Activated naive CD4-positive, alpha-beta T cell treated with anti-CD3 and anti-CD28 coated beads, Interleukin-2, amount 50 U/mL, for 16 hours (primary cell): Measurements from ENCODE around the gene HSPB1.
"Not testable (repeated sequence)": the region's sequence is repeated elsewhere in the genome, so short reads cannot be mapped to it uniquely, and the experiment has no call there.

ENCODE experiments used
- DNase-seq: peaks from one replicate; pipeline ENCODE4 v3.0.0-alpha.2; 2020

Gene HSPB1

DNA sequence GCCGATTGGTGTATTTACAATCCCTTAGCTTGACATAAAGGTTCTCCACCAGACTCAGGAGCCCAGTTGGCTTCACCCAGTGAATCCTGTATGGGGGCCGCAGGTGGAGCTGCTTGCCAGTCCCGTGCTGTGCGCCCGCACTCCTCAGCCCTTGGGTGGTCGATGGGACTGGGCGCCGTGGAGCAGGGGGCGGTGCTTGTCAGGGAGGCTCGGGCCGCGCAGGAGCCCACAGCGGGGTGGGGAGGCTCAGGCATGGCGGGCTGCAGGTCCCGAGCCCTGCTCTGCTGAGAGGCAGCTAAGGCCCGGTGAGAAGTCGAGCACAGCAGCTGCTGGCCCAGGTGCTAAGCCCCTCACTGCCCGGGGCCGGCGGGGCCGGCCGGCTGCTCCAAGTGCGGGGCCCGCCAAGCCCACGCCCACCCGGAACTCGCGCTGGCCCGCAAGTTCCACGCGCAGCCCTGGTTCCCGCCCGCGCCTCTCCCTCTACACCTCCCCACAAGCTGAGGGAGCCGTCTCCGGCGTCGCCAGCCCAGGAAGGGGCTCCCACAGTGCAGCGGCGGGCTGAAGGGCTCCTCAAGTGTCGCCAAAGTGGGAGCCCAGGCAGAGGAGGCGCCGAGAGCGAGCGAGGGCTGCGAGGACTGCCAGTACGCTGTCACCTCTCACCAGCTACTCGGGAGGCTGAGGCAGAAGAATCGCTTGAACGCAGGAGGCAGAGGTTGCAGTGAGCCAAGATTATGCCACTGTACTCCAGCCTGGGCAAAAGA lies 7.0 kb downstream of the HSPB1 start:
- DNase-seq: not testable (repeated sequence)

DNA sequence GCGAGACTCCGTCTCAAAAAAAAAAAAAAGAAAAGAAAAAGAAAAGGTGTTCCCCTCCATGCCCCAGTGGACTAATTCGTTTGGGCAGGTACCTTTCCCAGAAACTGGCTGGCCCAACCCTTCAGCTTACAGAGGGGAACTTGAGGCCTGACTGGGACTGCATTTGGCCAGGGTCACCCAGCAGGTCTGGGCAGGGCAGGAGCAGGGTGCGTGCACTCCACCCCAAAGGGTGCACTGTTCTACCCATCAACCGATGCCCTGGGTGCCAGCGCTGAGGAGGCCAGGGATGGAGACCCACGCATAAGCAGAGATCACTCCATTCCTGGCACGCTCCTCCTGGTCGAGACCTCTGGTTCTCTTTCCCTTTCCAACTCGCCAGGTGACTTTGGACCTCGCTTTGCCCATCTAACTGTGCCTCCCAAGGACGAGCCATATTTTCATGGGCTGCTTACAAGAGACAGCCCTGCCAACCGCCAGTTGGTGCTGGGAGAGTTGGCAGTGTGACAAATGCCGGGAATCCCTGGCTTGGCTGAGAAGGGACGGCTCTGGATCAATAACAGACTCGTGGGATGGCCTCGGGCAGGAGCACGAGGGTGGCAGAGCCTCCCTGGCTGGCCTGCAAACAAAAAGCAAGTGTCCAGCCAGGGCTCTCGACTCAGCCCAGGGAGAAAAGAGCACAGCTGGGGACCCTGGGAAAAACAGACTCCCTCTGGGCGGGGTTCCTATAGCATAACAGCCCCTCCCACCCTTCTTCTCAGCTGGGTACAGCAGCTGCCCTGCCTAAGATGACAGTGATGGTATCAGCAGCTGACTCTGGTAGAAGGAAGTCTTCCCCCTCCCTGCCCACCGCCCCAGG lies 7.9 kb downstream of the HSPB1 start:
- no peak for DNase-seq

DNA sequence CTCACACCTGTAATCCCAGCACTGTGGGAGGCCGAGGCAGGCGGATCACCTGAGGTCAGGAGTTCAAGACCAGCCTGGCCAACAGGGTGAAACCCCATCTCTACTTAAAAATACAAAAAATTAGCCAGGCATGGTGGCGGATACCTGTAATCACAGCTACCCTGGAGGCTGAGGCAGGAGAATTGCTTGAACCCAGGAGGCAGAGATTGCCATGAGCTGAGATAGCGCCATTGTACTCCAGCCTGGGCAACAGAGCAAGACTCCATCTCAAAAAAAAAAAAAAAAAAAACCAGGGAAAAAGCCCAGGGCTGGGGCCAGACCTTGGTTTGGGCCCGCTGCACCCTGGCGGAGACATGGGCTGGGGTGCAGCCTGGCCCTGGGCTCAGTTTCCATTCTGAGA lies 9.4 kb downstream of the HSPB1 start:
- not testable (repeated sequence) for DNase-seq

DNA sequence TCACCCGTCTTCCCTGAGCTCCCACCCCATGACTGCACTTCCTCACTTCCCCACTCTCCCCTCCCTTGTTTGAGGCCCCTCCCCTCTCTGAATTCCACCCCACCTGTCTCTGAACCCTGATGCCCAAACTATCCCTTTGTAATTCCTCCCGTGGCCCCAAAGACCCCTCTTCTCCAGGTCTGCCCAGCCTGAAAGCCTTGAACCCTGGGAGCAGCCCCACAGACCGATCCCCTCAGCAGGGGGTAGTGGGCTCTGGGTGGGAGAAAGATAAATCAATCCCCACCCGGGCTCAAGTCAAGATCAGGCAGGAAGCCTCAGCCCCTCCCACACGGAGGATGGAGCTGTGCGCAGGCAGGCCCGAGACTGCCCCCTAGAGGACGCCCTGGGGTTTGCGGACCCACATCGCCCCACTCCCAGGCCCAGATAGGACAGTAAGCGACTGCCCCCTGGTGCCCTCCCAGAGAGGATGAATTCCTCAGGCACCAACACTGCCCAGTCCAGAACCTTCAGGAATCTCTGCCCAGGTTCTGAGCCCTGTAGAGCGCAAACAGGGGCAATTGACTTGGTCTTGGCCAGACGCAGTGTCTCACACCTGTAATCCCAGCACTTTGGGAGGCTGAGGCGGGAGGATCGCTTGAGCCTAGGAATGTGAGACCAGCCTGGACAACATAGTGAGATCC lies 11.7 kb downstream of the HSPB1 start:
- DNase-seq: peak; percentile 96

DNA sequence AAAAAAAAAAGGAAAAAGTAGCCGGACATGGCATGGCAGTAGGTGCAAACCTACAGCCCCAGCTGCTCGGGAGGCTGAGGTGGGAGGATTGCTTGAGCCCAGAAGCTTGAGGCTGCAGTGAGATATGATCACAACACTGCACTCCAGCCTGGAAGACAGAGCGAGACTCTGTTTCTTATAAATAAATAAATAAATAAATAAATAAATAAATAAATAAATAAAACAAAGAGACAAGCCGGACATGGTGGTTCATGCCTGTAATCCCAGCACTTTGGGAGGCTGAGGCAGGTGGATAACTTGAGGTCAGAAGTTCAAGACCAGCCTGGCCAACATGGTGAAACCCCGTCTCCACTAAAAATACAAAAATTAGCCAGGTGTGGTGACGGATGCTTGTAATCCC lies 12.3 kb downstream of the HSPB1 start:
- not testable (repeated sequence) for DNase-seq

DNA sequence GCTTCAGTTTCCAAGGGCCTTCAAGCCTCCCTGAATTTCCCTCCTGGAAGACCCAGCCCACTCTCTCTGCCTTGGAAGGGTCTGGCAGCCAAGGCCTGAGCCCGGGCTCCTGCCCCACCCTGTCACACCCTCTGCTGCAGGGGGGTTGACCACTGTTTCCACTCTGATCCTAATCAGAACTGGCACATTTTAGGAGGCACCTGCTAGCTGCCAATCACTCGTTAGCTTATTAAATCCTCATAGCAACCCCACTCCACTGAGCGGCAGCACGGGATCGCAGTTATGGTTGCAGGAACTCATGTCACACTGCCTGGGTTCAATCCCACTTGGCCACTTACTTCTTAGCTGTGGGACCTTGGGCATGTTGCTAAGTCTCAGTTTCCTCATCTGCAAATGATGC lies 12.9 kb downstream of the HSPB1 start:
- no peak for DNase-seq

DNA sequence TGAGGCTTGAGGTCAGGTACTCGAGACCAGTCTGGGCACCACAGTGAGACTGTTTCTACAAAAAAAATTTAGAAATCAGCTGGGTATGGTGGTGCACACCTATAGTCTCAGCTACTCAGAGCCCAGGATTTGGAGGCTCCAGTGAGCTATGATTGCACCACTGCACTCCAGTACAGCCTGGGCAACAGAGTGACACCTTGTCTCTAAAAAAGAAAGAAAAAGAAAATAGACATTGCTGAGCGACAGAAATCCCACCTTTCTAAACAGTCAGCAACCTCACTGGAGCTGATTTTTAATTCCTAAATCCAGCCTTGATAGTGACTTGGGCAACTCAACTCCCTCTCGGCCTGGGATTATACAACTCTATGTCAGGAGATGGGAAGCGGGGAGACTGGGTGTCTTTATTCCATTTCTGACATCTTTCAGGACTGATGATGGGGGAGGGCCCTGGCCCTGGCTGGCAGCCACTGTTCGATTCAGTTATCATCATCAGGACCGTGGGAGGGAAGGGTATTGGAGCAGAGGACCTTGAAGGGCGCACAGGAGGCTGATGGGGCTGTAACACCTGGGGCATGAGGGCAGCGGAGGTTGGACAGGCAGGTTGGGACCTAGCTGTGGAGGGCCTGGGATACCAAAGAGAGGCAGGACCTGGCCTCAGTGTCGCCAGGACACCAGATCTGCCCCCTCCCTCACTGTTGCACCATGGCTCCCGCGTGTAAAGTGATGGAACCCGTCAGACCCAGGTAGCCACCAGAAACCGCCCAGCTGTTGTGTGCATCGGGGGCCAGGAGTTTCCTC lies 14.7 kb downstream of the HSPB1 start:
- DNase-seq: no peak

DNA sequence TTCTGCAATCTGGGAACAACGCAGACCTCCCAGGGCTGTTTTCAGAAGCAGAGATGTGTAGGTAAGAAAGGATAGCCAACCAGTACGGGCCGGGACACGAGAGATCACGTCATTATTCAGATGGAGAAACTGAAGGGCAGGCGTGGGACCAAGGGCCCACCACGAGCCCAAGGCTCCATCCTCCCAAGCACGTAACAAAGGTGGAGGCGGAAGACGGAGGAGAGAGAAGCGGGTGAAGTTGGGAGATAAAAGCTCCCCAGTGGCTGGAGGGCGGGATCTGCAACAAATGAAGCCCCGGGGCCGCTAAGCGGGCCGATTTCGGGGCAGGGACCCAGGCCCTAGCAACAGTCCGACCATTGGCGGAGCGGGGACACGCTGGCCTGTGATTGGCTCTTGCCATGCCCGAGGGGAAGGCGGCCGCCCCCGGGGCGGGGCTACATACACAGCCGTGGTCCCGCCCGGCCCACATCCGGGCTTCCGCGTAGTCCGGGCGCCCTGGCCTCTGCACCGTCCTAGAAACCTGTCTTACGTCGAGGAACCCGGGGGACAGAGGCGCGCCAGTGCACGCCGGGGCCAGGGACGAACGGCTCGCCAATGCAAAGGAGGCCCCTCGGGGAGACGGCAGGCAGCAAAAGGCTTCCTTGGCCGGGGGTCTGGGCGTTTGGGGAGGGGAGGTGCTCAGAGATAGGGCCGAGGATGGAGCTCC lies 15.5 kb downstream of the HSPB1 start:
- peak; percentile 95 for DNase-seq

DNA sequence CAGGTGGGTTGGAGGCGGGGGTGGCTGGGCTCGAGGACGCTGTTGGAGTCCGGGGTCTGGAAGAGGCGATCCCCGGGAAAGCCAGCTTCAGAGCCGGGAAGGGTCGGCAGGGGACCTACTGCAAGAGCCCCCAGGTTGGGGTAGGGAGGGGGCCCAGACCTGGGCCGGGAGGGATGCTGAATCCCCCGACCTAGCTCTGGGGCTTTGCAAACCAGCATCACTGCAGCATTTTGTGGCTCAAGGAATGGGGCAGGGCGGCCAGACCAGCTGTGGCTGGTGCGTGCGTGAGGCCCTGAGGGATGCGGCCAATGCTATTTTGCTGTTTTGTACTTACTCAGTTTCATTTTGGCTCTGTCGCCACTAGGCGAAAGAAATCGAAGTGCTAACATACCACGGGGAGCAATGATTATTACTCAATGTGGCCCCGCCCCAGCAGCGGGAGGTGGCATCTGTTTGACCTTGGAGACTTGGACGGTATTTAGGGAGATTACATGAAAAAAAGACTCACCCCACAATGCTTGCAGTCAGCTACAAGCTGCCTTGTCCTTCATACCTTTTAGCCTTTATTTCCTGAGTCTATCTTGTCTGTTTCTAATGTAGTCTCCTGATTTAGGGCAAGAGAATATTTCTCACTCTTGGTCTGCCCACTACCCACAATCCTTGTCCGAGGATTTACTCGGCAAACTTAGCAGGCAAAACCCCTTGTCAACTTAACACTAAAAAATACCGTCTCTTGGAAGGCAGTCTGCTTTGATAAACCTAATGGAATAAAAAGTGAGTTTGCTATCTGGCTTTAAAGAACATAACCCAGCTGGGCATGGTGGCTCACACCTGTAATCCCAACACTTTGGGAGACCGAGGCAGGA lies 16.2 kb downstream of the HSPB1 start:
- DNase-seq: peak; percentile 54

DNA sequence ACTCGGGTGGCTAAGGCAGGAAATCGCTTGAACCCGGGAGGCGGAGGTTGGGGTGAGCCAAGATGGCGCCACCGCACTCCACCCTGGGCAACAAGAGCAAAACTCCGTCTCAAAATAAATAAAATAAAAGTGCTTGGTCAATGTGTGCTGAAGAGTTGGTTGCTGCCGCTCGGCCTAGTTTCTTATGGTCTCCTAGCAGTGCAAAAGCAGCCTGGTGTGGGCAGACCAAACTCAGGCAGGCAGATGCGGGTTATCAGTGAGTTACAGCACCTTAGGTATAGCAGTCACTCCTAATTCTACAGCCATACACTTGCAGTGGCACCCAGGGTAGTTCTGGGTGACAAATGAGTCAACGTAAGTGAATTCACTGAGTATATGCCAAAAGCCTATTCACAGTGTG lies 22.6 kb downstream of the HSPB1 start:
- DNase-seq: no peak

DNA sequence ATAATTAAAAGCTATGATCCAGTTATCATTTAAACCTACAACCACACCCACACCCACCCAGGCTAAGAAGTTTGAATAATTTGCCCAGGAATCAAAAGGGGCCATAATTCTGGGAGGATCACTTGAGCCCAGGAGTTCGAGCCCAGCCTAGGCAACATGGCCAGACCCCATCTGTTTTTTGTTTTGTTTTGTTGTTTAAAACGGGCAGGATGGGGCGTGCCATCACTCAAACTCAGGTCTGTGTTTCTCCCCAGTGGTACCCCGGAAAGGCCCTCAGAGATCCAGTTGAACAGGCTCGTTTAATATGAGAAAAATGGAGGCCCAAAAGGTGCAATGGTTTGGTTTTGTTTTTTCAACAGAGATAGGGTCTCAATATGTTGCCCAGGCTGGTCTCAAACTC lies 23.3 kb downstream of the HSPB1 start:
- no peak for DNase-seq

DNA sequence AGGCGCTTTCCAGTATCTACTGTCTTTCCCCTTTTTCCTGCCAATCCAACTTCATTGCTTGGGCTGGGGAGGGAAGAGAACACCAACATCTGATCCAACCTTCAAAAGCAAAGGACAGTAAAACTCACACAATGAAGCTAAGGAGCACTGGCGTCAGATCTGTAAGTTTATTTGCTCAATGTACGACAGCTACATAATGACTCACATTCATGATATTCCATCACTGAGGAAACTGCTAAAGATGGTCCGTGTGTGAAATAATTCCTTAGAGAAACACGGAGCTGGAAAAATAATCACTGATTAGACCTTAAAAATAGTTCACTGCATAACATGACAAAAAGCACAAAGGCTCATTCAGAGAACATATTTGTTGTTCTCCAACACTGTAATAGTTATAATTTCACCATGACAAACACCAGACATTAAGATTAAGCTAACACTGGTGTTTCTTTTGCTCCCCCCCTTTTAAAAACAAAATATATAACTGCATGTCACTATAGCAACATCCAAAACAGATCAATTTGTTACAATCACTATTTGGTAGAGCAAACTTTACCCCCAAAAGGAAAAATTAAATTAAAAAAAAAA lies 24.3 kb downstream of the HSPB1 start:
- DNase-seq: no peak

DNA sequence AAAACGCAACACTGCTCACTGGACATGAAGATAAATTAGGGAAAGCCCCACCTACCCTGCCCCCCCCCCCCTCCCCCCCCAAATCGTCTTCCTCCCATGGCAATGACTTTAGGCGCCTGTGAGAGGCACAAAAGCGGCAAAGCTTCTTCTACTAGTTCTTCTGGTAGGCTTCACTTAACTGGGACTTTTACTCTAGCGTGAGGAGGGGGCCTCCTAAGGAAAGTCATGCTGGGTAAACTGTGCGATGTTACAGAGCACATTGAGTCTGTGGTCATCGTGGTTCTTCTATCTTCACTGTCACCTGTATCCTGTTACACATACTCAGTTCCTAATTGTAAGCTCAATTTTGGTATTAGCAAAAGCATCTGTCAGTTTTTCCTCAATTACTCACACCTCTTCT lies 25.1 kb downstream of the HSPB1 start:
- DNase-seq: no peak

DNA sequence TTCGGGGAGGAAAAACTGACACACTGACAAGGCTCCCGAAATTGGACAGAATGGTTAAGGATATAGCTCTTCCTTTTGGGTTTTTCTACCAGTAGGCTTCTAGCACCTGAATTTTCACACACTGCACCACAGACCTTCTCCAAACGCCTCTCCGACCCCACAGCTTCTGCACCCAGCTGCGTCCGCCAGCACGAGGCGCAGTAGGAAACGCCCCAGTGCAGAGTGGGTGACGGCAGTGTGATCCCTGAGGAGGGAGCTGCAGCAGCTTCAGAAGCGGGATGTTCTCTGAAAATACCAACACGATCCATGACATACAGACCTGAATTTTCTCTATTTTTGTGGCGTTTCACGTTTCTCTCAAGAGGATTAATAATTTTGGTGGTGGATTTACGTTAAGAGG lies 25.9 kb downstream of the HSPB1 start:
- DNase-seq: no peak

DNA sequence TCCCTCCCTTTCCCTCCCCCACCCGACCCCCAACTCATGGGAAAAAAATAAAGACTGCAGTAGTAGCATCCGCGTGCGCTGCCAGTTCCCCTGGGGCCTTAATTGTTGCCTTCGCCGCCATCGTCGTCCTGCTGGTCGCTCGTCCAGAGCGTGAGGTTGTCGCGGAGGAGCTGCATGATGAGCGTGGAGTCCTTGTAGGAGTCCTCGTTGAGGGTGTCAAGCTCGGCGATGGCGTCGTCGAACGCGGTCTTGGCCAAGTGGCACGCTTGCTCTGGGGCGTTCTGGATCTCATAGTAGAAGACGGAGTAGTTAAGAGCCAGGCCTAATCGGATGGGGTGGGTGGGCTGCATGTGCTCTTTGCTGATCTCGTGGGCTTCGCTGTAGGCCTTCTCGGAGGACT lies 27.0 kb downstream of the HSPB1 start:
- DNase-seq: no peak

DNA sequence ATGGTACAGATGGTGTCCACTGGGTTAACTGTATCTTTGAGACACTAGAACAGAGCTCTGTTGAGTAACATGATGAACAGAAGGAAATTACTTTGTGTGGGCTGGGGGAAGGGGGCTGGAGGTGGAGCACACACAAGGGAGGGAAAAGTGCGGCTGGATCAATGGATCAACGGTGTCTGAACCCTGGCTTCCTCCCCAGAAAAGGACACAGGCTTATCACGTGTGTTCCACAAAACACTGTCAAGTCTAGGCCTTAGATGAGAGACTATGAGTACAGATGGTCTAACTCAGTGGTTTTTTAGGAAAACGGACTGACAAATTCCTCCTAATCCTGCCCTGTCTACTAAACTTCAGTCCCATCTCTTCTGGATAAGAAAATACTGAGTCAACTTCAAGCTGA lies 27.8 kb downstream of the HSPB1 start:
- DNase-seq: no peak

DNA sequence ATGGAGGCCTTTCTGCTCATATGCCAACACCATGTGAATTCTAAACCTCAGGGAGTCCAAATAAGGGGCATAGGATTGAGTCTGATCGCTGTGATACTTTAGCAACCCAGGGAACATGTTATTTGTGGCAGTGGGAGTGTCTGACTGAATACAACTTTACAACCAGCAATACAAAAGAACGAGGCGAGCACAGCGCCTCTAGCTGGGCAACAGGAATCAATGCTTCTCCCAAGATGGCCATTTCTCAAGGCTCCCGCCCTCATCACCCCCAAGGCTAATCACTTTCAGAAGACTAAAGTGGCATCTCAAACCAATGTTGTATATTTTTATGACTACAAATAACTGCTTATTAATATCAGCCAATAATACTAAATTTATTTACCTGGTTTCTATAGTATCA lies 28.2 kb downstream of the HSPB1 start:
- no peak for DNase-seq

DNA sequence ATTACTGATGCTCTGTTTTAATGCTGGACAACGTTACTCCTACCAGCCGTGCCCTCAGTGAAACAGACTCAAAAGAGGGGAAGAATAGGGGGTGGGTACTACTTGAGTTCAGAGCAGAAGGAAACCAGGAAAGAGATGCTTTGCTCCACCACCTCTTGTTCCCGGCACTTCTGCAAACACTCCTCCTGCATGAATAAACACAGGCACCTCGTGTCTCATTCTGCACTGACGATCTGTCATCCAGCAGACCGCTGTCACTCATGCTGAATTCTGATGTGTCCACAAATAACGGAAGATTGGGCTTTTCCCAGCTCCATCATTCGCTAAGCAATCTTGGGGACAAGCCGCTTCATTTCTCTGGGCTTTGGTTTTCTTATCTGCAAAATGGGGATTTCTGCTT lies 29.6 kb downstream of the HSPB1 start:
- DNase-seq: no peak

DNA sequence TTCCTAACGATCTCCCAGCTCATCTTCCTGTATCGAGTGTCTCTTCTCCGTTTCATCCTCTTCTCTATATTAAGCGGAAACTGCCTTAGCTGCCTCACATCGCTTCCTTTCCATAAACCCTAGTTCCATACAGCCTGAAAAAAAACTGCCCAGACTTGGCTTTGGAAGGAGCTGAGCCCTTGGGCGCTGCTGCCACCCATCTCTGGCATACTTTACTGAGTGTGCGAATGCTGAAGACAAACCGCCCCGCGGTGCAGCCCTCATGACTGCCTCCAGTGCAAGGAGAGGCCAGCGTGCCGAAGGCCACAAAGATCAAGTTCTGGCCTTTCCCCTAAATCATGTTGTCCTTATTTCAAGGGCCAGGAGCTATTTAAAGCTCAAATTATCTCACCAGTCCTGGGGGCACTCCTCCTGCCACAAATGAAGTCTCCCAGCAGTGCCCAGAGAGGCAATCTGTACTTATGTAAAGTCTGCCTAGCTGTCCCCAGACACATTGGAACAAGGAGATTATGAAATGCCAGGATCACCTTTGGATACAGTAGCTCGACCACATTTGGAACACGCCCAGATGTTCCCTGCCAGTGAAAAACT lies 31.1 kb downstream of the HSPB1 start:
- DNase-seq: no peak

DNA sequence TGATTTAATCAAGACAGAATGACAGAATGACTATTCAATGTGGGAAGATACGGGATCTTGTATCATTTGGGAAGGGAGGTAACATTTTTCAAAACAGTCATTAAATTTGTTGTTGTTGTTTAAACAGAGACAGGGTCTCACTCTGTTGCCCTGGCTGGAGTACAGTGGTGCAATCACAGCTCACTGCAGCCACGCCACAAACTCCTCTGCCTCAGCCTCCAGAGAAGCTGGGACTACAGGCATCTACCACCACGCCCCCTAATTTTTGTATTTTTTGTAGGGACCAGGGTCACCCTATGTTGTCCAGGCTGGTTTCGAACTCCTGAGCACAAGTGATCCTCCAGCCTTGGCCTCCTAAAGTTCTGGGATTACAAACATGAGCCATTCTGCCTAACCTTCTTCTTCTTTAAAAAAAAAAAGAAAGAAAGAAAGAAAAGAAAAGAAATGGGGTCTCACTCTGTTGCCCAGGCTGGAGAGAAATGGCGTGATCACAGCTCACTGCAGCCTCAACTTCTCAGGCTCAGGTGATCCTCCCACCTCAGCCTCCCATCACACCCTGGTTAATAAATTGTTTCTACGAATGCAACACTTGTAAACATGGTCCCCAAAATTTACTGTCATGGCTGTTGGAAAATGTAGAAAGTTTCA lies 32.0 kb downstream of the HSPB1 start:
- DNase-seq: no peak
